Measurements from ENCODE around the gene SDHB.

DNA sequence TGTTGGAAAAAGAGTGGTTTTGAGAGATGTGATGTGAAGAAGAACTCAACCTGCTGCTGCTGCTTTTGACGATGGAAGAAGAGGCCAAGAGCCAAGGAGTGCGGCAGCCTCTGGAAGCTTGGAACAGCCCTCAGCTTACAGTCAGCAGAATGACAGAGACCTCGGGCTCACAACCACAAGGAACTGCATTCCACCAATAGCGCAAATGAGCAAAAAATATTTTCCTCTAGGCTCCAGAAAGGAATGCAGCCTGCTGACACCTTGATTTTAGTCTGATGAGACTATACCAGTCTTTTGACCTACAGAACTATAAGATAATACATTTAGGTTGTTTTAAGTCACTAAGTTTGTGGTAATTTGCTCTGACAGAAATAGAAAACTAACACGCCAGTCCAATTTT is 10.2 kb downstream of the SDHB start:
- no peak for TF ChIP-seq POLR2A (IDR thresholded peaks at IDR 0.05)
- TF ChIP-seq, protein P1, sequence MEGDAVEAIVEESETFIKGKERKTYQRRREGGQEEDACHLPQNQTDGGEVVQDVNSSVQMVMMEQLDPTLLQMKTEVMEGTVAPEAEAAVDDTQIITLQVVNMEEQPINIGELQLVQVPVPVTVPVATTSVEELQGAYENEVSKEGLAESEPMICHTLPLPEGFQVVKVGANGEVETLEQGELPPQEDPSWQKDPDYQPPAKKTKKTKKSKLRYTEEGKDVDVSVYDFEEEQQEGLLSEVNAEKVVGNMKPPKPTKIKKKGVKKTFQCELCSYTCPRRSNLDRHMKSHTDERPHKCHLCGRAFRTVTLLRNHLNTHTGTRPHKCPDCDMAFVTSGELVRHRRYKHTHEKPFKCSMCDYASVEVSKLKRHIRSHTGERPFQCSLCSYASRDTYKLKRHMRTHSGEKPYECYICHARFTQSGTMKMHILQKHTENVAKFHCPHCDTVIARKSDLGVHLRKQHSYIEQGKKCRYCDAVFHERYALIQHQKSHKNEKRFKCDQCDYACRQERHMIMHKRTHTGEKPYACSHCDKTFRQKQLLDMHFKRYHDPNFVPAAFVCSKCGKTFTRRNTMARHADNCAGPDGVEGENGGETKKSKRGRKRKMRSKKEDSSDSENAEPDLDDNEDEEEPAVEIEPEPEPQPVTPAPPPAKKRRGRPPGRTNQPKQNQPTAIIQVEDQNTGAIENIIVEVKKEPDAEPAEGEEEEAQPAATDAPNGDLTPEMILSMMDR (IDR thresholded peaks at IDR 0.05) = no peak

All from breast epithelium (tissue), 3 donors.